Measurements from ENCODE around the gene NUFIP1. TPM values are rescaled to one million over a fixed set of nuclear protein-coding genes. Genes with fewer than 3 reads are reported as not detected.

Gene NUFIP1
- total RNA-seq (2021) = 14.0 to 14.7 TPM (median 14.0 TPM) in 3 replicates
- percentile 79 among the genes with signal in this experiment for Bru-seq, nascent RNA
- long read RNA-seq, experiment 1, transcript NUFIP1-201 (10 exons, 3,492 nt) = major isoform, 95 of 105 reads
- long read RNA-seq, experiment 1, partial matches to known transcripts = 6 of 105 reads
- long read RNA-seq, experiment 1, other reads (novel, unspliced or antisense) = 4 of 105 reads
- long read RNA-seq, experiment 2, transcript NUFIP1-201 (10 exons, 3,492 nt) = major isoform, 15 of 27 reads
- long read RNA-seq, experiment 2, partial matches to known transcripts = 4 of 27 reads
- long read RNA-seq, experiment 2, other reads (novel, unspliced or antisense) = 8 of 27 reads
- long read RNA-seq, experiment 3, transcript NUFIP1-201 (10 exons, 3,492 nt) = major isoform, 43 of 44 reads
- long read RNA-seq, experiment 3, partial matches to known transcripts = 1 of 44 reads
- long read RNA-seq, experiment 3, other reads (novel, unspliced or antisense) = 0 of 44 reads

GRCh38 chr13:44989071-44989889 lies at the start of gene NUFIP1, which contains the start of gene GPALPP1:
TSS of gene NUFIP1 (minus strand) at chr13:44989471. CDS start at chr13:44989436, 35 bp downstream.
TSS of gene GPALPP1 (plus strand) at chr13:44989538. CDS start at chr13:44989655, 117 bp downstream.
- H3K36me3 Mint-ChIP-seq = peaks cover 19% of the 10 kb centered on the region
- POLR2A ChIA-PET = interaction anchor here (0.6 kb wide), 1 partner anchor 100 kb away, joined by 3 read pairs; no protein-coding TSS in a partner anchor
- TF ChIP-seq USF1 (CRISPR knock-in tag; IDR thresholded peaks at IDR 0.05) (no peak; the same call in 1 of the 2 replicates), KAT7 (CRISPR knock-in tag; IDR thresholded peaks at IDR 0.05; ENCODE audit: borderline replicate concordance) (no peak), ZNF232 (CRISPR knock-in tag; IDR thresholded peaks at IDR 0.05) (no peak), ZNF219 (CRISPR knock-in tag; IDR thresholded peaks at IDR 0.05; ENCODE audit: borderline replicate concordance) (no peak), FOXP1 (CRISPR knock-in tag; IDR thresholded peaks at IDR 0.05; ENCODE audit: borderline replicate concordance) (peak; percentile 71; the same call in 1 of the 2 replicates), CDX4 (CRISPR knock-in tag; IDR thresholded peaks at IDR 0.05; ENCODE audit: borderline replicate concordance) (no peak), TEAD1 (CRISPR knock-in tag; IDR thresholded peaks at IDR 0.05) (peak; percentile 39; the same call in 1 of the 2 replicates), CTCF (IDR thresholded peaks at IDR 0.05) (no peak), ELF4 (CRISPR knock-in tag; IDR thresholded peaks at IDR 0.05; ENCODE audit: low read depth) (no peak), NR1H2 (CRISPR knock-in tag; IDR thresholded peaks at IDR 0.05) (no peak), ERG (CRISPR knock-in tag; IDR thresholded peaks at IDR 0.05) (no peak), SP1 (CRISPR knock-in tag; conservative IDR thresholded peaks at IDR 0.05) (peak; percentile 87), GABPB1 (CRISPR knock-in tag; IDR thresholded peaks at IDR 0.05) (peak; percentile 86), ZNF423 (CRISPR knock-in tag; IDR thresholded peaks at IDR 0.05) (peak; percentile 48), E2F5 (CRISPR knock-in tag; IDR thresholded peaks at IDR 0.05) (peak; percentile 38; the same call in 1 of the 2 replicates), EMX1 (CRISPR knock-in tag; IDR thresholded peaks at IDR 0.05) (no peak), E2F4 (CRISPR knock-in tag; IDR thresholded peaks at IDR 0.05; ENCODE audit: borderline replicate concordance, low read depth) (no peak), PRRX2 (CRISPR knock-in tag; IDR thresholded peaks at IDR 0.05) (no peak), NR2C2 (CRISPR knock-in tag; IDR thresholded peaks at IDR 0.05) (no peak), AFF4 (CRISPR knock-in tag; IDR thresholded peaks at IDR 0.05; ENCODE audit: borderline replicate concordance) (no peak), NFE2L1 (CRISPR knock-in tag; IDR thresholded peaks at IDR 0.05) (peak; percentile 55), NR3C1 (CRISPR knock-in tag; conservative IDR thresholded peaks at IDR 0.05; ENCODE audit: low read depth) (no peak), ZNF396 (CRISPR knock-in tag; IDR thresholded peaks at IDR 0.05; ENCODE audit: borderline replicate concordance) (no peak), MLX (CRISPR knock-in tag; IDR thresholded peaks at IDR 0.05) (no peak)

More at GRCh38 chr13:44989071-44989889, at the start of gene NUFIP1, which contains the start of gene GPALPP1:
- CTCF ChIA-PET = no interaction called here
- H3K27ac Mint-ChIP-seq = peak within 1 kb of the TSS; percentile 91
- peak; percentile 96 for ATAC-seq
- H3K4me1 Mint-ChIP-seq = peaks cover 17% of the 10 kb centered on the region
- no peaks in the 10 kb centered on the region for H3K27me3 Mint-ChIP-seq (ENCODE audit: low read depth)
- H3K4me3 Mint-ChIP-seq = peak within 1 kb of the TSS; percentile 97
- DNase-seq (ENCODE audit: low spot score) = peak; percentile 89
- H3K9me3 Mint-ChIP-seq = no peaks in the 10 kb centered on the region

Measured in WTC11 (cell line).